Measurements from ENCODE around the gene LGSN.

DNA sequence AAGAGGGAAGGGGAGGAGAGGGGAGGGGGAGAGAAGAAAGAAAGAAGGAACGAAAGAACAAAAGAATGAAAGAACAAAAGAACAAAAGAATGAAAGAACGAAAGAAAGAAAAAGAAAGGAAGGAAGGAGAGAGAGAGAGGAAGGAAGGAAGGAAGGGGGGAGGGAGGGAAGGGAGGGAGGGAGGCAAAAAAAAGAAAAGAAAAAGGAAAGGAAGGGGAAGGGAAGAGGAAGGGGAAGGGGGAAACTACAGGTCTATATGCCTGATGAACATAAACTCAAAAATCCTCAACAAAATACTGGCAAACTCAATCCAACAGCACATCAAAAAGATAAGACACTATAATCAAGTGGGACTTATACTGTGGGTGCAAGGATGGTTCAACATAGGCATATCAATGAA is 13.7 kb upstream of the LGSN start:
- TF ChIP-seq CTCF (IDR thresholded peaks at IDR 0.05): no peak
- no peak for TF ChIP-seq POLR2A (IDR thresholded peaks at IDR 0.05)
